ENCODE data around the gene SMIM30. TPM values are rescaled to one million over a fixed set of nuclear protein-coding genes. Genes with fewer than 3 reads are reported as not detected.

Gene SMIM30
- total and polyA plus RNA-seq, 12 donors = 44.4 to 145 (median 70.5) TPM

DNA sequence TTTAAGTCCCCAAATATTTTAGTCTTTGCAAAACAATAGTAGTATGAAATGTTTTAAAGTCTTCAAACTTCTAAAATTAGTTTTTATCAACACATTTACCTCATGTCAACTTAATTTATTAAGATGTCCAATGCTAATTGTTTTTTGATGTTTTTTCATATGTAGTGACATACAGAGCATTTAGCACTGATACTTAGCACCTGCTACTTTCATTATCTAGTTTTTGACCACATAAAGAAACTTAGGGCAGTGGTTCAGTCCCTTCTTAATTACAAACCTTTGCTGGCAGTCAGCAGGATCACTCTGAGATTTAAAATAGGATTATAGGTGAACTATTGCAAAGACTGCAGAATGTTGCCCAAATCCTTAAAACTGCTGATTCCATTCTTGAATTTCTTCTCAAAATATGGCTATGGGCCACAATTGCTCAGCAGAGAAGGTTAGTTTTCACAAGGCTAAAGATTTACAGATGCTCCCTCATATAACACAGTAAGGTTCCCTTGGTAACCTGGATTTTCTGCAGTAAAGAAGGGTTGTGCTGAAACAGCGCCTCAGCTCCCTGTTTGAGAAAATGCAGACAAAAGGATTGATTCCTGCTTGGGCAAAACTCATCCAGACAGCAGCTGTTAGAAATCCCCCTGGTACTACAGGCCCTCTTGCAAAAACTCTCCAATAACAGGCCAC, 35.1 kb downstream of the SMIM30 start:
- Histone ChIP-seq H3K27me3 (peaks cover 8% of the 10 kb centered on the region), H3K27ac (no peak overlapping the region), H3K4me3 (no peak overlapping the region), H3K36me3 (replicated peaks in 1 of 2) (no peaks in the 10 kb centered on the region), H3K4me1 (replicated peaks in 1 of 2) (peaks cover 0 to 10% of the 10 kb centered on the region in 2 donors), H3K9me3 (replicated peaks in 1 of 3) (no peaks in the 10 kb centered on the region)
- intact Hi-C loops (cut with DNase I) = no loop called here
- DNase-seq = no peak
- TF ChIP-seq, protein P1, sequence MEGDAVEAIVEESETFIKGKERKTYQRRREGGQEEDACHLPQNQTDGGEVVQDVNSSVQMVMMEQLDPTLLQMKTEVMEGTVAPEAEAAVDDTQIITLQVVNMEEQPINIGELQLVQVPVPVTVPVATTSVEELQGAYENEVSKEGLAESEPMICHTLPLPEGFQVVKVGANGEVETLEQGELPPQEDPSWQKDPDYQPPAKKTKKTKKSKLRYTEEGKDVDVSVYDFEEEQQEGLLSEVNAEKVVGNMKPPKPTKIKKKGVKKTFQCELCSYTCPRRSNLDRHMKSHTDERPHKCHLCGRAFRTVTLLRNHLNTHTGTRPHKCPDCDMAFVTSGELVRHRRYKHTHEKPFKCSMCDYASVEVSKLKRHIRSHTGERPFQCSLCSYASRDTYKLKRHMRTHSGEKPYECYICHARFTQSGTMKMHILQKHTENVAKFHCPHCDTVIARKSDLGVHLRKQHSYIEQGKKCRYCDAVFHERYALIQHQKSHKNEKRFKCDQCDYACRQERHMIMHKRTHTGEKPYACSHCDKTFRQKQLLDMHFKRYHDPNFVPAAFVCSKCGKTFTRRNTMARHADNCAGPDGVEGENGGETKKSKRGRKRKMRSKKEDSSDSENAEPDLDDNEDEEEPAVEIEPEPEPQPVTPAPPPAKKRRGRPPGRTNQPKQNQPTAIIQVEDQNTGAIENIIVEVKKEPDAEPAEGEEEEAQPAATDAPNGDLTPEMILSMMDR (IDR thresholded peaks at IDR 0.05) = no peak
- no peak for TF ChIP-seq POLR2A (IDR thresholded peaks at IDR 0.05)
- 67 to 93% (median 93%) methylated on average over 1 of the region's 1 CpG for WGBS, 4 donors

DNA sequence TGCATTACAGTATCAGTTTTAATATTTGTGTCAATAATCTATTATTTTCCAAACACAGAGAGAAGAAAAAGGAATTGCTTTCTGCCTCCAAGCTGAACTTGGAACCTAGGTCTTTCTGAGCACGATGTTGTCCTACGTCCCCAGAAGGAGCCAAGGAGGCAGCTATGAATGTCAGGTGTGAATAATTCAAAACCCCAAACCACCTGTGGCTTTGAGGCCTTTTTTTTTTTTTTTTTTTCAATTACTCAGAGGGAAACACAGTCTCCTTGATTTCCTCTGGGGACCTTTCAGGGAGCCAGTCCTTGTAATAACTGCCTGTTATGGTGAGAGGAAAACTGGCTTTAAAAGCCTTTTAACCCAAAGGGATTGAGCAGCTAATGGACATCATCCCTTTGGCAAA, 40.0 kb downstream of the SMIM30 start:
- H3K4me3 ChIP-seq = no peak overlapping the region
- no peaks in the 10 kb centered on the region for H3K9me3 ChIP-seq (replicated peaks in 1 of 3)
- TF ChIP-seq, protein P1 (IDR thresholded peaks at IDR 0.05) = no peak
- no peak for TF ChIP-seq POLR2A (IDR thresholded peaks at IDR 0.05)
- 77 to 83% (median 79%) methylated on average over 2 of the region's 2 CpGs for WGBS, 4 donors
- intact Hi-C loops (cut with DNase I) = no loop called here
- no peak overlapping the region for H3K27ac ChIP-seq
- peaks cover under 1% of the 10 kb centered on the region for H3K27me3 ChIP-seq
- no peak for DNase-seq
- H3K4me1 ChIP-seq (replicated peaks in 1 of 2) = no peaks in the 10 kb centered on the region
- H3K36me3 ChIP-seq (replicated peaks in 1 of 2) = no peaks in the 10 kb centered on the region

- no peak for DNase-seq
- H3K4me1 ChIP-seq (replicated peaks in 1 of 2) = no peaks in the 10 kb centered on the region
- no peak overlapping the region for H3K4me3 ChIP-seq
- H3K27me3 ChIP-seq = no peaks in the 10 kb centered on the region
- H3K36me3 ChIP-seq (replicated peaks in 1 of 2) = no peaks in the 10 kb centered on the region
- TF ChIP-seq POLR2A (IDR thresholded peaks at IDR 0.05) = no peak
- TF ChIP-seq, protein P1 (IDR thresholded peaks at IDR 0.05) = no peak
- 76 to 87% (median 83%) methylated on average over 3 of the region's 3 CpGs for whole genome bisulfite sequencing, 4 donors
- H3K9me3 ChIP-seq (replicated peaks in 1 of 3) = no peaks in the 10 kb centered on the region
- no peak overlapping the region for H3K27ac ChIP-seq
- intact Hi-C loops (cut with DNase I) = no loop called here
Observed at GRCh38 chr7:113076703-113077102, 41.7 kb downstream of the SMIM30 start.

DNA sequence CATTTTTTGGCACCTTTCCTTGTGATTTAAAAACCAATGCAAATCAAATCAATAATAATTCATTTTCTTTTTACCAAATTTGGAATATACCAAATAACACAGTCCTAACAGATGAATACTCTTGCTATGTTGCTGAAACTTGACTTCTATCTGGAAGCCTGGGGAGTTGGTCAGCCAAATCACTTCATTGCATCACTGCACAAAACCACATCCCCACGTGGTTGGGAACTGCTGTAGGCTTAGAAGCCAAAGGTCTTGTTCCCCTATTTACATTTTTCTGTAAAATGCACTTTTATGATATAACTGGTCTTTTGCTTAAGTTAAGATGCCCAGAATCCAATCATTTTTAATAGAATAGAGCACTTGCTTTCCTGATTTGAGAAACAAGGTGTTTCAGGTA, 46.9 kb downstream of the SMIM30 start:
- H3K27ac ChIP-seq = no peak overlapping the region
- H3K36me3 ChIP-seq (replicated peaks in 1 of 2) = no peaks in the 10 kb centered on the region
- H3K4me1 ChIP-seq (replicated peaks in 1 of 2) = no peaks in the 10 kb centered on the region
- 18 to 31% (median 23%) methylated on average over 1 of the region's 1 CpG for WGBS, 4 donors
- H3K9me3 ChIP-seq (replicated peaks in 1 of 3) = no peaks in the 10 kb centered on the region
- TF ChIP-seq, protein P1 (IDR thresholded peaks at IDR 0.05) = no peak
- no peak for TF ChIP-seq POLR2A (IDR thresholded peaks at IDR 0.05)
- peak in 5 of 7 donors; percentile 14 to 32 (median 21) for DNase-seq
- H3K4me3 ChIP-seq = no peak overlapping the region
- intact Hi-C loops (cut with DNase I) = no loop called here
- no peaks in the 10 kb centered on the region for H3K27me3 ChIP-seq

Other genes with a start within 250 kb of the SMIM30 start
- 1 to 10 TPM in 4 of 9 donors, under 1 TPM in 4, not detected in 1; 0.46 to 1.6 (median 0.95) TPM for gene GPR85, start 31.7 kb downstream of the SMIM30 start, total RNA-seq
- gene GPR85, start 31.7 kb downstream of the SMIM30 start, polyA plus RNA-seq = 1 to 10 TPM; 1.1 to 2.3 (median 1.7) TPM

All from adrenal gland (tissue), 12 donors.